Stimulated activated CD4-positive, alpha-beta T cell treated with anti-CD3 and anti-CD28 coated beads, Interleukin-4, amount 100 ng/mL, for 48 hours (primary cell): ENCODE results near the gene CCSER2.
"Not testable (repeated sequence)": the region's sequence is repeated elsewhere in the genome, so short reads cannot be mapped to it uniquely, and the experiment has no call there.

Source experiments
- DNase-seq, 2 donors: peaks; one replicate each; pipeline ENCODE4 v3.0.0-alpha.2; 2020; ENCODE audit warnings: low read depth in 2 of 2

CCSER2 gene

GRCh38 chr10:84519235-84519634 lies 190.8 kb downstream of the CCSER2 start:
- DNase-seq: no peak

GRCh38 chr10:84521013-84521412 lies 192.6 kb downstream of the CCSER2 start:
- no peak for DNase-seq

GRCh38 chr10:84521468-84521867 lies 193.1 kb downstream of the CCSER2 start:
- DNase-seq: no peak

GRCh38 chr10:84522612-84523462 lies 194.4 kb downstream of the CCSER2 start:
- DNase-seq: no peak

- DNase-seq: no peak
Observed at GRCh38 chr10:84523526-84523925, 195.1 kb downstream of the CCSER2 start.

GRCh38 chr10:84524435-84524834 lies 196.0 kb downstream of the CCSER2 start:
- DNase-seq: no peak

- no peak for DNase-seq
Observed at GRCh38 chr10:84525120-84525806, 196.9 kb downstream of the CCSER2 start.

- not testable (repeated sequence) for DNase-seq
Observed at GRCh38 chr10:84525807-84526182, 197.4 kb downstream of the CCSER2 start.

GRCh38 chr10:84527386-84527785 lies 199.0 kb downstream of the CCSER2 start:
- not testable (repeated sequence) for DNase-seq

- not testable (repeated sequence) for DNase-seq
Observed at GRCh38 chr10:84528526-84528925, 200.1 kb downstream of the CCSER2 start.

- DNase-seq: no peak
Observed at GRCh38 chr10:84530724-84531325, 202.4 kb downstream of the CCSER2 start.

GRCh38 chr10:84531396-84531795 lies 203.0 kb downstream of the CCSER2 start:
- no peak for DNase-seq

- DNase-seq: no peak
Observed at GRCh38 chr10:84534168-84534567, 205.8 kb downstream of the CCSER2 start.

GRCh38 chr10:84537447-84537931 lies 209.1 kb downstream of the CCSER2 start:
- no peak for DNase-seq

- no peak for DNase-seq
Observed at GRCh38 chr10:84538036-84538435, 209.6 kb downstream of the CCSER2 start.

GRCh38 chr10:84539216-84539615 lies 210.8 kb downstream of the CCSER2 start:
- no peak for DNase-seq

- DNase-seq: no peak
Observed at GRCh38 chr10:84540022-84540616, 211.7 kb downstream of the CCSER2 start.

- DNase-seq: peak; percentile 65 to 67
Observed at GRCh38 chr10:84540617-84541288, 212.4 kb downstream of the CCSER2 start.

- DNase-seq: no peak
Observed at GRCh38 chr10:84541289-84541637, 212.9 kb downstream of the CCSER2 start.

- DNase-seq: no peak
Observed at GRCh38 chr10:84542522-84543490, 214.4 kb downstream of the CCSER2 start.
